ENCODE data around the gene DNAH14. TPM values are rescaled to one million over a fixed set of nuclear protein-coding genes. Genes with fewer than 3 reads are reported as not detected.
"Not testable (repeated sequence)": the region's sequence is repeated elsewhere in the genome, so short reads cannot be mapped to it uniquely, and the experiment has no call there.

The DNAH14 gene
- total and polyA plus RNA-seq, 8 donors: 7.9 to 27.6 (median 17.5) TPM

DNA sequence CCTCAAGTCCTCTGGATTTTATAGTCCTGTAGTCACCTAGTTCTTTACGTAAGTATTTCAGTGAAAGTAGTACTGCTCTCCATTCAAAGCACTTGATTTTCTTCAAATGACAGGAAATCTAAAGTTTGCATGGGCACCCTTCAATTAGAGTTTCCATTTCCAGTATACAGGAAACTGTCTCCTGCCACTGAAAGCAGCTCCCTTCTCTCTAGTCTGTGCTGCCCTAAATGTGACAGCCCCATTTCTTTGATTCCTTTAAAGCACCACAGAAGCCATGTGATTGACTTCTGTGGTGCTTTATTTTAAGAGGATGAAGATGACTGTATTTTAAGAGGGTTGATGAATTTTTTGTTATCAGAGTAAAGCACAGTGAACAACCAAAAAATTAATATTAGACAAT is 226.1 kb downstream of the DNAH14 start:
- Histone ChIP-seq H3K27me3 (no peaks in the 10 kb centered on the region), H3K36me3 (no peaks in the 10 kb centered on the region), H3K27ac (no peak overlapping the region), H3K9me3 (no peaks in the 10 kb centered on the region), H3K4me1 (no peaks in the 10 kb centered on the region), H3K4me3 (no peak overlapping the region)
- intact Hi-C loops (cut with DNase I): no loop called here
- DNase-seq (no peak), FAIRE-seq (no peak), ATAC-seq (no peak)
- 97 to 100% methylated on average over 1 of the region's 1 CpG for WGBS, 2 donors
- no peak for TF ChIP-seq CTCF (IDR thresholded peaks at IDR 0.05)

- intact Hi-C loops (cut with DNase I): no loop called here
- Histone ChIP-seq H3K36me3 (no peaks in the 10 kb centered on the region), H3K9me3 (no peaks in the 10 kb centered on the region), H3K4me3 (no peak overlapping the region), H3K27me3 (no peaks in the 10 kb centered on the region), H3K27ac (no peak overlapping the region), H3K4me1 (no peaks in the 10 kb centered on the region)
- no peak for TF ChIP-seq CTCF (IDR thresholded peaks at IDR 0.05)
- ATAC-seq (no peak), DNase-seq (no peak), FAIRE-seq (no peak)
- WGBS, 2 donors: 88 to 90% methylated on average over 3 of the region's 3 CpGs
These were observed 226.8 kb downstream of the DNAH14 start for GRCh38 chr1:225156254-225156653.

DNA sequence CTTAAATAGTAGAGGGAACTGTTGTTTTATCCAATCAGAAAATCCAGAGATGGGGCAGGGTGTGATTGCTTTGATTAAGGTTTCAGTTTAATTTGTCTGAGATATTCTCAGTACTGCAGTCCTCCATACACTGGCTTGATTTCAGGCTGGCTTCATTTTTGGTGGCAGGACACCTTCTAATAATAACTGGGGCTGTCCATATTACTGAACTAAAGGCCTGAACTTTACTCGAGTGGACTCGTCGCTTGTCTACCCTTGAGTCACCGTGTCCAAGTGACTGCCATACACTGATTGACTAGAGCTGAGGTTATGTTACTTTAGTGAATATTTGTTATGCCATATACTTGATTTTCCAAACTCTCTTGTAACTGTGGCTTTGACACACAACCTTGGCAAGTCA is 228.8 kb downstream of the DNAH14 start:
- no peak for FAIRE-seq
- no peak overlapping the region for H3K4me3 ChIP-seq
- H3K4me1 ChIP-seq: no peaks in the 10 kb centered on the region
- intact Hi-C loops (cut with DNase I): no loop called here
- no peaks in the 10 kb centered on the region for H3K36me3 ChIP-seq
- H3K27ac ChIP-seq: no peak overlapping the region
- no peak for TF ChIP-seq CTCF (IDR thresholded peaks at IDR 0.05)
- no peak for DNase-seq
- ATAC-seq: no peak
- H3K9me3 ChIP-seq: no peaks in the 10 kb centered on the region
- H3K27me3 ChIP-seq: no peaks in the 10 kb centered on the region
- WGBS, 2 donors: 97 to 99% methylated on average over 4 of the region's 4 CpGs

- Histone ChIP-seq H3K27ac (no peak overlapping the region), H3K4me1 (no peaks in the 10 kb centered on the region), H3K9me3 (no peaks in the 10 kb centered on the region), H3K4me3 (no peak overlapping the region), H3K27me3 (no peaks in the 10 kb centered on the region), H3K36me3 (no peaks in the 10 kb centered on the region)
- no peak for DNase-seq
- no peak for FAIRE-seq
- WGBS, 2 donors: 61 to 67% methylated on average over 1 of the region's 1 CpG
- no peak for TF ChIP-seq CTCF (IDR thresholded peaks at IDR 0.05)
- intact Hi-C loops (cut with DNase I): no loop called here
- ATAC-seq: no peak
These were observed 230.3 kb downstream of the DNAH14 start for GRCh38 chr1:225159793-225160192.

DNA sequence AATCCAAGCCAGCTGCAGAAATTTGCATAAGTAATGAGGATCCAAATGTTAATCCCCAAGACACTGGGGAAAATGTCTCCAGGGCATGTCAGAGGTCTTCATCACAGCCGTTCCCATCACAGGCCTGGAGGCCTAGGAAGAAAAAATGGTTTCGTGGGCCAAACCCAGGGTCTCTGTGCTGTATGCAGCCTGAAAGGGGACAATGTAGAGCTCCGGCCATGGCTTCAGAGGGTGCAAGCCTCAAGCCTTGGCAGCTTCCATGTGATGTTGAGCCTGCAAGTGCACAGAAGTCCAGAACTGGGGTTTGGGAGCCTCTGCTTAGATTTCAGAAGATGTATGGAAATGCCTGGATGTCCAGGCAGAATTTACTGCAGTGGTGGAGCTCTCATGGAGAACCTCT is 247.9 kb downstream of the DNAH14 start:
- H3K4me1 ChIP-seq; DNase-seq; ATAC-seq; H3K27me3 ChIP-seq; H3K4me3 ChIP-seq; intact Hi-C loops (cut with DNase I); FAIRE-seq; H3K9me3 ChIP-seq; H3K36me3 ChIP-seq; H3K27ac ChIP-seq: not testable (repeated sequence)
- WGBS, 2 donors: 95 to 96% methylated on average over 3 of the region's 3 CpGs

- intact Hi-C loops (cut with DNase I): no loop called here
- FAIRE-seq (no peak), ATAC-seq (no peak), DNase-seq (no peak)
- no peak overlapping the region for H3K4me3 ChIP-seq
- H3K27ac ChIP-seq: no peak overlapping the region
- no peaks in the 10 kb centered on the region for H3K4me1 ChIP-seq
- TF ChIP-seq CTCF (IDR thresholded peaks at IDR 0.05): no peak
- no peaks in the 10 kb centered on the region for H3K36me3 ChIP-seq
- H3K9me3 ChIP-seq: peaks cover 0 to 7% (median 0%) of the 10 kb centered on the region in 4 donors
- H3K27me3 ChIP-seq: no peaks in the 10 kb centered on the region
These were observed 250.2 kb downstream of the DNAH14 start for GRCh38 chr1:225179686-225180085.

All from pancreas (tissue), 10 donors.